Smooth muscle cell of the umbilical artery (primary cell): ENCODE results near the gene ALDH16A1. TPM values are rescaled to one million over a fixed set of nuclear protein-coding genes. Genes with fewer than 3 reads are reported as not detected.

Experiments used
- total RNA-seq: library from RNA; depleted of rRNA; stranded (reverse); fragments of >200 nt; gene quantifications from 2 replicates; pipeline ENCODE4 v1.2.3, GENCODE V29; 2014

Gene ALDH16A1
- 11.9 and 13.5 TPM in 2 replicates for total RNA-seq

GRCh38 chr19:49453013-49453756 lies at the start of gene ALDH16A1:
Gene ALDH16A1 (plus strand): TSS chr19:49453225. CDS start chr19:49453332, 107 bp downstream.

GRCh38 chr19:49423071-49423984 lies 29.7 kb upstream of the ALDH16A1 start, which contains the start of gene PTH2:
Gene PTH2 (minus strand): TSS chr19:49423441. CDS start chr19:49423339, 102 bp downstream.

GRCh38 chr19:49425178-49425577 lies 27.8 kb upstream of the ALDH16A1 start, which contains the start of gene GFY:
Gene GFY (plus strand): TSS chr19:49425388. CDS start chr19:49426431, 1,043 bp downstream.

GRCh38 chr19:49441210-49441959 lies 11.6 kb upstream of the ALDH16A1 start, which contains the start of gene SLC17A7:
Gene SLC17A7 (minus strand): TSS chr19:49441527. CDS start chr19:49441379, 148 bp downstream.

GRCh38 chr19:49451430-49452181 lies 1.4 kb upstream of the ALDH16A1 start, which contains the start of gene PIH1D1:
Gene PIH1D1 (minus strand): TSS chr19:49451814. CDS start chr19:49451574, 240 bp downstream.

GRCh38 chr19:49473868-49474541 lies 21.0 kb downstream of the ALDH16A1 start, which contains the start of gene FLT3LG:
Gene FLT3LG (plus strand): TSS chr19:49474215. CDS start chr19:49474640, 425 bp downstream.

GRCh38 chr19:49487277-49488045 lies 34.4 kb downstream of the ALDH16A1 start, which contains the start of gene RPL13A:
Gene RPL13A (plus strand): TSS chr19:49487608. CDS start chr19:49487630, 22 bp downstream.

Other genes with a start within 250 kb of the ALDH16A1 start
- under 0.01 and 0.14 TPM in 2 replicates for gene SLC6A16, start 128.0 kb upstream of the ALDH16A1 start, total RNA-seq
- under 0.01 TPM in 1 of 2 replicates, not detected in the other for gene CD37, start 117.8 kb upstream of the ALDH16A1 start, total RNA-seq
- gene TEAD2, start 90.8 kb upstream of the ALDH16A1 start, total RNA-seq, result 20.8 and 22.2 TPM in 2 replicates
- 0.59 TPM in 1 of 2 replicates, not detected in the other for gene DKKL1, start 89.3 kb upstream of the ALDH16A1 start, total RNA-seq
- gene KASH5, start 65.0 kb upstream of the ALDH16A1 start, total RNA-seq, result not detected in 2 replicates
- not detected in 2 replicates for gene PTH2, start 29.8 kb upstream of the ALDH16A1 start, total RNA-seq
- not detected in 2 replicates for gene GFY, start 27.8 kb upstream of the ALDH16A1 start, total RNA-seq
- gene SLC17A7, start 11.7 kb upstream of the ALDH16A1 start, total RNA-seq, result not detected in 2 replicates
- 73.1 and 108 TPM in 2 replicates for gene PIH1D1, start 1.4 kb upstream of the ALDH16A1 start, total RNA-seq
- 1.2 and 2.1 TPM in 2 replicates for gene FLT3LG, start 21.0 kb downstream of the ALDH16A1 start, total RNA-seq
- gene RPL13A, start 34.4 kb downstream of the ALDH16A1 start, total RNA-seq, result 1,158 and 2,408 TPM in 2 replicates
- gene RPS11, start 43.2 kb downstream of the ALDH16A1 start, total RNA-seq, result 1,449 and 3,403 TPM in 2 replicates
- 33.5 and 71.9 TPM in 2 replicates for gene FCGRT, start 59.4 kb downstream of the ALDH16A1 start, total RNA-seq
- gene RCN3, start 74.8 kb downstream of the ALDH16A1 start, total RNA-seq, result 388 and 521 TPM in 2 replicates
- 28.3 and 49.6 TPM in 2 replicates for gene NOSIP, start 127.3 kb downstream of the ALDH16A1 start, total RNA-seq
- gene PRRG2, start 128.1 kb downstream of the ALDH16A1 start, total RNA-seq, result 0.23 and 0.89 TPM in 2 replicates
- 2.7 and 5.2 TPM in 2 replicates for gene PRR12, start 138.0 kb downstream of the ALDH16A1 start, total RNA-seq
- gene RRAS, start 186.9 kb downstream of the ALDH16A1 start, total RNA-seq, result 45.1 and 75.3 TPM in 2 replicates
- 18.4 and 40.9 TPM in 2 replicates for gene SCAF1, start 189.0 kb downstream of the ALDH16A1 start, total RNA-seq
- 33.0 and 64.1 TPM in 2 replicates for gene IRF3, start 212.6 kb downstream of the ALDH16A1 start, total RNA-seq
- 1.5 and 2.4 TPM in 2 replicates for gene BCL2L12, start 212.7 kb downstream of the ALDH16A1 start, total RNA-seq
- gene PRMT1, start 224.0 kb downstream of the ALDH16A1 start, total RNA-seq, result 303 and 388 TPM in 2 replicates
- 0.51 and 0.59 TPM in 2 replicates for gene ADM5, start 236.4 kb downstream of the ALDH16A1 start, total RNA-seq
- gene CPT1C, start 237.9 kb downstream of the ALDH16A1 start, total RNA-seq, result 18.4 and 18.7 TPM in 2 replicates